ENCODE data around the gene SCYL1.

Gene SCYL1

DNA sequence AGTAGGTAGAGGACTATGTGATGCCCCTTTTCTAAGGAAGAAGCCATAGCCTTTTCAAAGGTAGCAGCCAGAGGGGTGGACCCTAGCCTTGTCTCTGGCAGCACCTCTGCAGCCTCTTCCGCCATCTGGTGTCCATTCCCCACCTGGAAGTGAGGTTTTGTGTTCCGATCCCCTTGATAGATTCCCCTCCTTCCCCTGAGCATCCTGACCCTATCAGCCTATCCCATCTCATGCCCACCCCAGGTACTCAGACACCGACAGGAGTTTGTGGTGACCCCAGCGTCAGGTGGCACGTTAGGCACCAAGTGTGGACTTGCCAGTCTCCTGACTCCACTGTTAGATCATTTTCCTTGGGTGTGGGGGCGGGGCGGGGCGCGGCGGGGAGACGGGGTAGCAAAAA is 47.1 kb downstream of the SCYL1 start:
- DNase-seq = peak in 1 of 42 donors; percentile 47

DNA sequence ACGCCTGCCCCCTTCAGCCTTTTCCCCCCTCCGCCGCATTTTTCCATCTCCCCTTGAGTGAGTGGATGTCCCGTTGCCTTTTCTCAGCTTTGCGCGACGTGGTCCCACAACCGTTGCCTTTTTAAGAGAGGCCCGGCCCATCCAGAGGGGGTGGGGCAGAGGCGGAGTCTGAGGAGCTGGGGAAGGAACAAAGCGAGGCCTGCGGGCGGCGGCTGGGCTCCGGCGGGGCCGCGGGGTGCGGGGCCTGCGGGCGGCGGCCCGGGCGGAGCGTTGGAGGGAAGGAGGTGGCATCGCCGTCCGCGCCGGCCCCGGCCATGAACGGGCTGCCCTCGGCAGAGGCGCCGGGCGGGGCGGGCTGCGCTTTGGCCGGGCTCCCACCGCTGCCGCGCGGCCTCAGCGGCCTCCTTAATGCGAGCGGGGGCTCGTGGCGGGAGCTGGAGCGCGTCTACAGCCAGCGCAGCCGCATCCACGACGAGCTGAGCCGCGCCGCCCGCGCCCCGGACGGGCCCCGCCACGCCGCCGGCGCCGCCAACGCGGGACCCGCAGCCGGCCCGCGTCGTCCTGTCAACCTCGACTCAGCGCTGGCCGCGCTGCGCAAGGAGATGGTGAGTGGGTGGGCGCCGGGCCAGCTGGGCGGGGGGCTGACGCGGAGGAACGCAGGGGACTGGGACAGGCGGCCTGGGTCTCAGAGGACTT is 47.6 kb downstream of the SCYL1 start, which contains the start of gene FAM89B:
FAM89B (plus strand) TSS at position 183 of the 696 bp plus-strand sequence; CDS start at position 315, 132 bp downstream.
- DNase-seq = peak; percentile 83 to 97 (median 94)
- intact Hi-C loops (cut with DNase I) = no loop called here

More for the DNA sequence above, 47.1 kb downstream of the SCYL1 start:
- intact Hi-C loops (cut with DNase I) = loop anchor here (2.0 kb wide), 2 partner anchors 31 to 43 kb away; partner anchors contain the start of genes MAP3K11 and PCNX3

DNA sequence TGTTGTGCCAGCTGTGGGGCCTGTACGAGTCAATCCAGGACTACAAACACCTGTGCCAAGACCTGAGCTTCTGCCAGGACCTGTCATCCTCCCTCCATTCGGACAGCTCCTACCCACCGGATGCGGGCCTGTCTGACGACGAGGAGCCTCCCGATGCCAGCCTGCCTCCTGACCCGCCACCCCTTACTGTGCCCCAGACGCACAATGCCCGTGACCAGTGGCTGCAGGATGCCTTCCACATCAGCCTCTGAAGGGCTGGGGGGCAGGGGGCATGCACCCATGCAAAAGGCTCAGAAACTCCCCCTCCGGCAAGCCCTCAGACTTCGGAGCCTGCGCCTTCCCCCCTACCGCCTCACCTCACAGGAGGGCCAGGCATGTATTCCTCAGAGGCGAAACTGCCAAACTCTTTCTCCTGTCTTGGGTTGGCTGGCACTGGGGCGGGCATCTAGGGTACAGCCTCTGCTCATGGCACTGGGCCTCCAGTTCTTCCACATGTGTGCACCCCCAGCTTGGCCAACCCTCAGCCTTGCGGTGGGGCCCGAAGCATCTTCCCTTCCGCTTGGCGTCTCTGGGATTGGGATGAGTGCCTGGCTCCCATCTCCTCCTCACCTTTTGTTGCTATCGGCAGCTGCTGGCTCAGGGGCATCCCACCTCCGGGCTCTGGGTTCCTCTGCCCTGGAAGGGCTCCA is 48.7 kb downstream of the SCYL1 start:
- intact Hi-C loops (cut with DNase I) = no loop called here
- DNase-seq = peak in 2 of 42 donors; percentile 30 to 52

DNA sequence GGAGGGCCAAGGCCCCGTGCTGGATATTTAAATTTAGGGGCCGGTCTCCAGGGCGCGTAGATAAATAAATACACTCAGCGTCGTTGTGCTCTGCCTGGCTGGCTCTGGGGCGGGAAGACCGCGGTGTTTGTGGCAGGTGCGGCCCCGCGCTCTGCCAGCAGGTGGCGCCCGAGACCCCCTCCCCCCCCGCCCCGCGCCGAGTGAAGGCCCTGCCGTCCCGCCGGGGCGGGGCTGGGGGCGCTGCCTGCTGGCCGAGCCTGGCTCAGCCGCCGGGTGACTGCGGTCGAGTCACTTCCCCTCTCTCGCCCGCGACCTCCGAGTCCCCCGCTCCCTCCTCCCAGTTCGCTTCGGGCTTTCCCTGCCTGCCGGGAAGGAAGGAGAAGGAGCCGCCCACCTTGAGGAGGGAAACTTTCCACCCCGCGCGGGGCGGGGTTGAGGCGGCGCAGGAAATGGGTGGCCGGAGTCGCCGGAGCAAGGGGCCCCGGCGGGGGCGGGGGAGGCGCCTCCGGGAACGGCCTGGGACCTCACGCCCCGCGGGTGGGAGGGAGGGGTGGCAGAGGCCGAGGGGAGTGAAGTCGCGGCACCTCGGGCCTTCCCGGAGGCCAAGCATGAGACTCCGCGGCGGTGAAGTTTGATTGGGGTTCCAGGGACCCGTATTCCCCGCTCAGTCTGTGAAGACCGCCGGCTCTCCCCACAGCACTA is 49.4 kb downstream of the SCYL1 start:
- DNase-seq = peak in 40 of 42 donors; percentile 51 to 87 (median 74)
- intact Hi-C loops (cut with DNase I) = no loop called here

DNA sequence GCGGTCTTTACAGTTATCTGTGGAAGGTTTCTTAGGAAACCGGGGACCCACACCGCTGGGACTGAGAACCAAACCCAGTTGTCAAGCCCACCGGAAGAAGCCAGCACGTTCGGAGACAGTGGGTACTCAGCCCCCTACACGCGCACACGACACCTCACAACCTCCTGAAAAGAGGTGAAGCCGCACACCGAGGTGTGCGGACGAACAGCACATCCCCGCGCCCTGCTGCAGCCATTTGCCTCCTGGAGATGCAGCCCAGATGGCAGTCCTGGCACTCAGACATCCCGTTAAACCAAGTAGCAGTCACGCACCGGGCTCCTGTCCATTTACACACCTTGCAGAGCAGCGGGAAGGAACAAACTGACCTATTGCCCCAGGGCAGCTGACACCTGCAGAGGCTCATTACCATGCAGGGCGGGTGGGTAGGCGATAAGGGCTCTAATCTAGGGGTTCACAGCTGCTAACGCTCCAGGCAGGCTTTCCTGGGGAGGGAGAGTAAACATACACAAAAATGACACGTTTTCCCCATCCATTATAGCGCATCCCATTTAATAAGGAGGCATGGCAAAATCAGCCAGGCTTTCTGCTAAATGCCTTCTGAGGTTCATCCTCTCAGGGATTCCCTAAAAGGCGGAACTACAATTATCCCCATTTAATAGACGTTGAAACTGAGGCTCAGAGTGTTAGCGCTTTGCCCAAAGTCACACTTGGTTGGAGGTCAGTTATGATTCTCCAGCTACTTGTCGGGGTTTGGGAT is 50.1 kb downstream of the SCYL1 start:
- DNase-seq = no peak
- intact Hi-C loops (cut with DNase I) = no loop called here

DNA sequence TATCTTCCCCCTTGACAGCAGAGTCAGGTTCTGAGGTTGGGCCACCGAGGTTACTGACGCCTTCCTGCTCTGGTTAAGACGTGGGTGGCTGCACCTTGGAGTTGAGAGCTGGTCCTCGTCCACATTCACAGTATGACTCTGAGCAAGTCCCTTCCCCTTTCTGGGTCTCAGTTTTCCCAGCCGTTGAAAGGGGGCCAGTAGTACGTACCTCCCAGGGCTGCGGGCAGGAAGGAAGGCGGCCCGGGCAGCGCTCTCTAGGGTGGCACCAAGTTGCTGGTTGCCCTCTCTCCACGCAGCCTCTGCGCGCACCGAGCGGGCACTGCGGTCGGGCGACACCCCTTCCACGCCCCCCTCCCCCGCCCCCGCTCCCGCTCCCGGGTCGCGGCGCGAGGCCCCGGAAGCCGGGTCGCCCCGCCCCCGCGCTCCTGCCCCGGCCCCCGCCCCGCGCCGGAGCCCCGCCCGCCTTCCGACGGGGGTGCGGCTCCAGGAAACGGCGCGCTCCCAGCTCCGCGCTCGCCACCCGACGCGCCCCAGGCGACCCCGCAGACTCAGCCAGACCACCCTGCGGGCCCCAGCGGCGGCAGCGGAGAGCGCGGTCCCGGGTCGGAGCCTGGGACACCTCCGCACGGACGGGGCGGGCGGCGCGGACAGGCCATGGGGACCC is 50.8 kb downstream of the SCYL1 start, which contains the start of gene EHBP1L1:
EHBP1L1 (plus strand) TSS at position 486 of the 664 bp plus-strand sequence. CDS start 250 bp downstream, outside the sequence.
- intact Hi-C loops (cut with DNase I) = no loop called here
- peak in 21 of 42 donors; percentile 28 to 67 (median 50) for DNase-seq

DNA sequence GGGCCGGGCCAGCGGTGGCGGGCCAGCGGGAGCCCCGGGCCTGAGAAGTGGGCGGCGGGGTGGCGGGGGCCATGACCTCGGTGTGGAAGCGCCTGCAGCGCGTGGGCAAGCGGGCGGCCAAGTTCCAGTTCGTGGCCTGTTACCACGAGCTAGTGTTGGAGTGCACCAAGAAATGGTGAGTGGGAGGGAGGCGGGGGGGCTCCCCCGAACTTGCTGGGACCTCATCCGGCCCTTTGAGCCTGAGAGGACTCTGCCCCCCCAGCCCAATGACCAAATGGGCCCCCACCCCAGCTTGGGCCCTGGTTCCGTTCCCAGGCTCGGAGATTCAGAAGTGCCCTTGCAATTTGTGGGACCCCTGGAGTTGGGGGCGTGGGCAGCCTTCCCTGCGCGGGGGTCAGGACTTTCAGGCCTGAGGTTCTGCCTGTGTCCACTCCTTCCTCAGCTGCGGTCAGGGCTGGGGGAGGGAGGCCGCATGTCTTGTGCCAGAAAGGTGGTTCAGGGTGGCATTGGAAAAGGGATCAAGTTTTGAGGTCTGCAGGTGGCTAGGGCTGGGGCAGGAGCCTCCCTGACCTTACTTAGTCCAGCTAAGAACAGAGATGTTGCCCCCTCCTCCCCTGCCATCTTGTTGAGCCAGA is 51.5 kb downstream of the SCYL1 start:
- intact Hi-C loops (cut with DNase I) = no loop called here
- no peak for DNase-seq

DNA sequence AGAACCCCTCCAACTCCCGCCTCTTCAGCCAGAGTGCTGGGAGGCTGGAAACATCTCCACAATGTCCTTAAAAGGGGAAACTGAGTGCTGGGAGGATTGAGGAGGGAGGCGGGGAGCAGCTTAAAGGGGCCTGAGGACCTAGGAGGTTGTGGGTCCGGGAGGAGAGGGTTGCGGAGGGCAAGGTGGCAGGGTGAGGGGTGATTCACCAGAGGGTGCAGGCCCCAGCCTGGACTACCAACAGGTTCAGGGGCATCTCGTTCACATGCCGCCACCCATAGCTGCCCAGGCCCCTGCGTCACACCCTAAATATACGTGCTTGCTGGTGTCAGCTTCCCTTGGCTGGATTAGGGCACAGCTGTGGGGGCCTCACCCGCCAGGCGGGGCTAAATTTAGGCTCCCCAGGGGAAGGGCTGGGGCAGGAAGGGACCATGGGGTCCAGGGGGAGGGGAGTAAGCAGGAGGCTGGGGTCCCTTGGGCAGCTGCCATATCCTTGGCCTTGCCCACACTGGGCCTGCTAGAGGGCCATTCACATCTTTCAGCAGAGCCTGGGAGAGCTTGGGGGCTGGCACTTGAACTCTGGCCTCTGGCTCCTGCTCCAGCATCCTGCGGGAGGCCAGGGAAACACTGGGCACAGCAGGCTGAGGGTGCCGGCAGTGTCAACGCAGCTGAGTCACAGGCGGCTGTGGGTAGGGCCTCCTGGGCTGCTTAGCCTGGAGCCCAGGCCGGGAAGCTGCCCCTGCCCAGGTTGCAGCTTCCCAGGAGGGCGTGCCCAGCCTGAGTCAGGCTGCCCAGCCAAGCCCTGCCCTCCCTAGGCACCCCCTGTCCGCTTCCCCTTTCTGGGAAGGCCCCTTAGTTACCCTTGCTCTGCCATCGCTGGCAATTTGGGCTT is 52.2 kb downstream of the SCYL1 start:
- peak in 5 of 42 donors; percentile 39 to 60 (median 46) for DNase-seq
- intact Hi-C loops (cut with DNase I) = no loop called here

DNA sequence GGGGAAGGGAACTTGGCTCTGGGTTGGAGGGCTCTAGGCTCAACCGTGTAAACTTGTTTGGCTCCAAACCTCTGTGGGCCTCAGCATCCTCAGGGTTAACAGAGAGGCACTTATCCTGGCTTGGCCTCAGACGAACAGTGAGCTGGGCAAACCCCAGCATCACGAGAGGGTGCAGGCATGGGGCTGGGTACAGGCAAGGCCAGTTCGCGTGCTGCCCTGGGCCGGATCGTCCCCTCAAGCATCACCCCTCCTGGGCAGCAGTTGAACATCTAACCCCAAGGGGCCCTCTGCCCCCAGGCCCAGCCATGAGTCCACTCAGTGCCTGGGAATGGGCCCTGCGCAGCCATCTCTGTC is 52.9 kb downstream of the SCYL1 start:
- intact Hi-C loops (cut with DNase I) = no loop called here
- DNase-seq = no peak

DNA sequence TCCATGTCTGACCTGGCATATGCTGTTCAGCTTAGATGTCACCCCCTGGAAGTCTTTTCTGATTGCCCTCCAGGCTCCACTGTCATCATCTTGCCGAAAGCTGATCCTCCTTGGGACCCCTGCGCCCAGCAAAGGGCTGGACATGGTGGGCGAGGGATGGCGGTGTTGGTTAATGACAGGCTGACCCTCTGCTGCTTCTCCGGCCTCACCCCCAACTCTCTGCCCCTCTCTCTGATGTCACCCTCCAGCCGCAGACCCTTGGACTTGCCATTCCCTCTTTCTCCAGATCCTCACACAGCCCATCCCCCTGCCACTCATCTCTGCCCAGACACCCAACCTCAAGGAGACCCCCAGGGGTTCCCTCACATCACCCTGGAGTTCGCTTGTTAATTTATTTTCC is 53.3 kb downstream of the SCYL1 start:
- intact Hi-C loops (cut with DNase I) = no loop called here
- no peak for DNase-seq

DNA sequence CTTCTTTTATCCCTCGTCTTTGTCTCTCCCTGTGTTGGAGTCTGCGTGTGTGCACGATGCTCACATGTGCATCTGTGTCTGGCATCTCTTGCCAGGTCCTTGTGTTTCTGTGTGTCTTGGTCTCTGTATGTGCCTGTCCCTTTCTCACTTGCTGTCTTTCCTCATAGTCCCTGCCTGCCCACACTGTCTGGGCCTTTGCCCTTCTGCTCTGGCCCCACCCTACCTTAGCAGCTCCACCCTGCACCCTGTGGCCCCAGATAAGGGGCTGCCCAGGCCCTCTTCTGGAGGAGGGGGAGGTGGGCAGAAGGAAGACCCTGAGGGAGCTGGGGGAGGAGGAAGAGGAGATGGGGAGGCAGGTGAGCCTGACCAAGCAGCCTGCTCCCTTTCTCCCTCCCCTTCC is 53.8 kb downstream of the SCYL1 start:
- DNase-seq = no peak

DNA sequence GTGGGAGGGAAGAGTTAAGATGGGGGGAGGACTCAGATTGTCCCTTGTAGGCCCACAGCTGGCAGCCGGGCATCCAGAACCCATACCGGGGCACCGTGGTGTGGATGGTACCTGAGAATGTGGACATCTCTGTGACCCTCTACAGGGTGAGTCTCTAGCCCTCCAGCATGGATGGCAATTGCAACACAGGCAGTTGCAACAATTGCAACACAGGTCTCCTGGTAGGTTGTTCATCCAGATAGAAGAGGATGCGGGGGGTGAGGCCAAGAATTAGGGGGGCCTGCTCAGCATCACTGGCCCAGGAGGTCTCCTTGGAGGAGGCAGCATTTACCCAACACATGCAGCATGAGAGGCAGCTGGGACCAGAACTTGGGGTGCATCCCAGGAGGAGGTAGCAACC is 54.4 kb downstream of the SCYL1 start:
- intact Hi-C loops (cut with DNase I) = no loop called here
- no peak for DNase-seq

More for the DNA sequence above, 53.8 kb downstream of the SCYL1 start:
- intact Hi-C loops (cut with DNase I) = no loop called here

DNA sequence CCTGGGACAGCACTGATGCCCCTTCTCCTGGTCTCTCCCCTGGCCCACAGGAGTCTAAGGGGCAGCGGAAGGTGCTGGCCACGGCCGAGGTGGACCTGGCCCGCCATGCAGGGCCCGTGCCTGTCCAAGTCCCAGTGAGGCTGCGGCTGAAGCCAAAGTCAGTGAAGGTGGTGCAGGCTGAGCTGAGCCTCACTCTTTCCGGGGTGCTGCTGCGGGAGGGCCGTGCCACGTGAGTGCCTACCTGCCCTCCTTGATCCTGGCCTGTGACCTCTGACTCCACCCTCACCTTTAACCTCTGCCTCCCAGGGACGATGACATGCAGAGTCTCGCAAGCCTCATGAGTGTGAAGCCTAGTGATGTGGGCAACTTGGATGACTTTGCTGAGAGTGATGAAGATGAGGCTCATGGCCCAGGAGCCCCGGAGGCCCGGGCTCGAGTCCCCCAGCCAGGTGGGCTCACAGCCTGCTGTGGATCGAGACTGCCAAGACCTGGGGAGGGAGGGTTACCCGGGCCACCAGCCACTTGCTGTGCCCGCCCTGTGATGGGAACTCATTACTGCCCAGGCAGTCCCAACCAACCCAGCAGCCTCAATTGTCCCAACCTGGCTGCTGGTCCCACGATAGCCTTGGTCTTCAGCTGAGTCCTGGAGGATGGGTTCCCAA is 55.3 kb downstream of the SCYL1 start:
- intact Hi-C loops (cut with DNase I) = no loop called here
- no peak for DNase-seq

DNA sequence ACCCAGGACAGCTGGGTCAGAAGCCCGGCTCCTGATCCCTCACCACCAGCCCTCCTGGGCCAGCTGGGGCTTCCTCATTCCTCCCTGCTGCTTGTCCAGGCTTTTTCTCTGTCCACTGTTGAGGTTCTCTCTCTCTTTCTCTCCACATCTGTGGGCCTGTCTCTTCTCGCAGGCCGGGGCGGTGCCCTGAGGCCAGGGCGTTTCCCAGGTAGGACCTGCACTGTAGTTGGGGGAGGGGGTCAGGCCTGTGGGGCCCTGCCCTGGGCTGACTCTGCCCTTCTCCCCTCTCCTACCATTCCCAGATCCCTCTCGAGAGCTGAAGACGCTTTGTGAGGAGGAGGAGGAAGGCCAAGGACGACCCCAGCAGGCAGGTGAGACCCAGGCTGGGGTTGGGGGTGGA is 55.9 kb downstream of the SCYL1 start:
- intact Hi-C loops (cut with DNase I) = no loop called here
- no peak for DNase-seq

DNA sequence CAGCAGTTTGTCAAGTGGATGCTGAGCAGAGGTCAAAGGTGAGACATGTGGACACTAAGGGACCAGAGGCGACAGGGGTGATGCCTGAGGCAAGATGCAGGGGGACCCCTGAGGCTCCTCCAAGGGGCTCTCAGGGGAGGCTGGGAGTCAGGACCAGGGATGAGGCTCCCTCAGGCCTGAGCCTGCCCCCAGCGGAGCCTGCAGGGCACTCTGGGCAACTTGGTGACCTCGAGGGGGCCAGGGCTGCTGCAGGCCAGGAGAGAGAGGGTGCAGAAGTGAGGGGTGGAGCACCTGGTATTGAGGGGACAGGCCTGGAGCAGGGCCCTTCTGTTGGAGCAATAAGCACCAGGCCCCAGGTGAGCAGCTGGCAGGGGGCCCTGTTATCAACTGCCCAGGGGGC is 57.0 kb downstream of the SCYL1 start:
- intact Hi-C loops (cut with DNase I) = no loop called here
- no peak for DNase-seq

DNA sequence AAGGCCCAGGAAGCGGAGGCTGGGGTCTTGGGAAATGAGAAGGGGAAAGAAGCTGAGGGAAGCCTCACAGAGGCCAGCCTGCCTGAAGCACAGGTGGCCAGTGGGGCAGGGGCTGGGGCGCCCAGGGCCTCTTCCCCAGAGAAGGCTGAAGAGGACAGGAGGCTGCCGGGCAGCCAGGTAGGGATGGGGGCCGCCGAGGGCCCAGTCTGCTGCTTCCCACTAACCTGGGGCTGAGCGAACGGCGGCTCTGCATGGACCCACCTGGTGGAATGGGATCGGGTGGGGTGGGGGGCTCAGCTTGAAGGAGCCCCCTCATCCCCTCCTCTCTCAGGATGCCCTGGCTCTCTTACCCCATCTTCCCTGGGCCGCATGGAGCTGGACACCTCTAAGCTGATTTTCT is 58.7 kb downstream of the SCYL1 start:
- DNase-seq = no peak
- intact Hi-C loops (cut with DNase I) = no loop called here

DNA sequence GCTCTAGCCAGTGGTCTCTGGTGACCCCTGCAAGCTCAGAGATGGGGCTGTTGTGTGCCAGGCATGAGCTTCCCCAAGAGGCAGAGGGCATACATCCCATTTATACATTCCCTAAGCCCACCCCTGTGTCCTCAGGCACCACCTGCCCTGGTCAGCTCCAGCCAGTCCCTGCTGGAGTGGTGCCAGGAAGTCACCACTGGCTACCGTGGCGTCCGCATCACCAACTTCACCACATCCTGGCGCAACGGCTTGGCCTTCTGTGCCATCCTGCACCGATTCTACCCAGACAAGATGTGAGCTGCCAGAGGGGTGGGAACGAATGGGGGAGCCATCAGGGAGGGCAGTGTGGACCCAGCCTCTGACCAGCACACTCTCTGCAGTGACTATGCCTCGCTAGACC is 59.2 kb downstream of the SCYL1 start:
- DNase-seq = no peak
- intact Hi-C loops (cut with DNase I) = no loop called here

All from head of caudate nucleus (tissue), 42 donors.